Esophagus squamous epithelium (tissue), 5 donors: ENCODE results near the gene PRKACA. TPM values are rescaled to one million over a fixed set of nuclear protein-coding genes. Genes with fewer than 3 reads are reported as not detected.

Source experiments
- DNase-seq: peaks from one replicate; lab custom pipeline; 2025; lab: John Stamatoyannopoulos, UW
- H3K27ac ChIP-seq, 4 donors: fragments of 200-600 bp; sonication (generic); one replicate each; pipeline ENCODE4 v1.5.1; 2016 to 2019; ENCODE audit warnings: mild to moderate bottlenecking in 1 of 4
- H3K27me3 ChIP-seq, 4 donors: fragments of 200-600 bp; sonication (generic); 1 replicate in 3 of 4; 2 replicates in 1 of 4; pipeline versions ENCODE4 v1.5.1 to v1.6.0; 2017 to 2021; ENCODE audit warnings: antibody characterized with exemption in 1 of 4
- H3K36me3 ChIP-seq, 3 donors: fragments of 200-600 bp; sonication (generic); one replicate each; pipeline ENCODE4 v1.5.1; 2016 to 2019
- H3K4me1 ChIP-seq, 3 donors: fragments of 200-600 bp; sonication (generic); one replicate each; pipeline ENCODE4 v1.5.1; 2017 to 2019
- H3K4me3 ChIP-seq, 4 donors: fragments of 200-600 bp; sonication (generic); 1 replicate in 3 of 4; 2 replicates in 1 of 4; pipeline ENCODE4 v1.5.1; 2016 to 2019; ENCODE audit warnings: mild to moderate bottlenecking in 2 of 4, moderate library complexity in 1 of 4
- H3K9me3 ChIP-seq, 3 donors: fragments of 200-600 bp; sonication (generic); one replicate each; pipeline ENCODE4 v1.5.1; 2016 to 2019
- POLR2A ChIP-seq, 4 donors: fragments of 450-650 bp; IDR thresholded peaks; one replicate each; pipeline ENCODE4 v1.6.1; 2017; ENCODE audit warnings: antibody characterized with exemption in 4 of 4, mild to moderate bottlenecking in 4 of 4, moderate library complexity in 3 of 4
- WGBS, 2 donors: methylation state at CpG; one replicate each; pipeline ENCODE4 v1.1.5; 2018; 5-methylcytosine and 5-hydroxymethylcytosine counted together
- intact Hi-C: fragments of 100-400 bp; cut with DNase I; formaldehyde crosslinking; loops from one replicate; pipeline ENCODE4 v1.15.0; 2022
- total RNA-seq, 4 donors: library from RNA; depleted of rRNA; stranded (reverse); fragments of >200 nt; gene quantifications; one replicate each; pipeline ENCODE4 v1.1.0, GENCODE V29; 2016
- TF ChIP-seq, protein P1 (sequence below), 6 experiments: fragments of 450-650 bp in 4 of 6; fragments of 200-600 bp in 2 of 6; sonication (generic) in 2 of 6; IDR thresholded peaks; one replicate each; pipeline ENCODE4 v1.5.1; 2016 to 2019; ENCODE audit warnings: antibody characterized with exemption in 6 of 6, mild to moderate bottlenecking in 4 of 6, moderate library complexity in 4 of 6
- donor health status: DM: yes; HTN: yes; CAD: no.

Gene PRKACA
- total RNA-seq, 4 donors from 2014 or later, result 28.6 to 42.8 (median 37.0) TPM

DNA sequence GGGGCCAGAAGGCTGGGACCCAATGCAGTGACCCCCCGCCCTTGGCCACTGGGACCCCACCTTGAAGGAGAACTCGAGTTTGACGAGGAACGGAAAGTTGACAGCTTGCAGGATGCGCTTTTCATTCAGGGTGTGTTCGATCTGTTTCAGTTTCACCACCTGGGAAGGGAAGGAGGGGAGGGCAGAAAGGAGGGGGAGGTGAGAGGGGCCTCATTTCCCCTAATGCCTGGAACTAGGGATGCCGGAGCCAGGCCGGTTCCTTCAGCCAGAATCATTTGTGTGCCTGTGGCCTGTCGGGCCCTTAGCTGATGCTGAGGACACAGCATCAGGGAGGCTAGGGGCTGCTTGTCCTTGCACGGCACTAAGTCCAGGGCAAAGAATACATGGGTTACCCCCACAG lies 14.8 kb downstream of the PRKACA start:
- no peak for DNase-seq
- no peak overlapping the region for H3K4me3 ChIP-seq
- peaks cover 3 to 27% (median 8%) of the 10 kb centered on the region in 3 donors for H3K4me1 ChIP-seq
- intact Hi-C loops, result no loop called here
- TF ChIP-seq, protein P1, sequence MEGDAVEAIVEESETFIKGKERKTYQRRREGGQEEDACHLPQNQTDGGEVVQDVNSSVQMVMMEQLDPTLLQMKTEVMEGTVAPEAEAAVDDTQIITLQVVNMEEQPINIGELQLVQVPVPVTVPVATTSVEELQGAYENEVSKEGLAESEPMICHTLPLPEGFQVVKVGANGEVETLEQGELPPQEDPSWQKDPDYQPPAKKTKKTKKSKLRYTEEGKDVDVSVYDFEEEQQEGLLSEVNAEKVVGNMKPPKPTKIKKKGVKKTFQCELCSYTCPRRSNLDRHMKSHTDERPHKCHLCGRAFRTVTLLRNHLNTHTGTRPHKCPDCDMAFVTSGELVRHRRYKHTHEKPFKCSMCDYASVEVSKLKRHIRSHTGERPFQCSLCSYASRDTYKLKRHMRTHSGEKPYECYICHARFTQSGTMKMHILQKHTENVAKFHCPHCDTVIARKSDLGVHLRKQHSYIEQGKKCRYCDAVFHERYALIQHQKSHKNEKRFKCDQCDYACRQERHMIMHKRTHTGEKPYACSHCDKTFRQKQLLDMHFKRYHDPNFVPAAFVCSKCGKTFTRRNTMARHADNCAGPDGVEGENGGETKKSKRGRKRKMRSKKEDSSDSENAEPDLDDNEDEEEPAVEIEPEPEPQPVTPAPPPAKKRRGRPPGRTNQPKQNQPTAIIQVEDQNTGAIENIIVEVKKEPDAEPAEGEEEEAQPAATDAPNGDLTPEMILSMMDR (IDR thresholded peaks at IDR 0.05), result no peak
- no peak for TF ChIP-seq POLR2A (IDR thresholded peaks at IDR 0.05)
- no peaks in the 10 kb centered on the region for H3K9me3 ChIP-seq
- H3K36me3 ChIP-seq, result peaks cover 12 to 96% (median 30%) of the 10 kb centered on the region in 3 donors
- 77 to 89% methylated on average over 4 to 9 of the region's 10 CpGs for WGBS, 2 donors
- H3K27me3 ChIP-seq, result no peaks in the 10 kb centered on the region
- peak overlapping the region in 1 of 4 donors; percentile 22 for H3K27ac ChIP-seq

DNA sequence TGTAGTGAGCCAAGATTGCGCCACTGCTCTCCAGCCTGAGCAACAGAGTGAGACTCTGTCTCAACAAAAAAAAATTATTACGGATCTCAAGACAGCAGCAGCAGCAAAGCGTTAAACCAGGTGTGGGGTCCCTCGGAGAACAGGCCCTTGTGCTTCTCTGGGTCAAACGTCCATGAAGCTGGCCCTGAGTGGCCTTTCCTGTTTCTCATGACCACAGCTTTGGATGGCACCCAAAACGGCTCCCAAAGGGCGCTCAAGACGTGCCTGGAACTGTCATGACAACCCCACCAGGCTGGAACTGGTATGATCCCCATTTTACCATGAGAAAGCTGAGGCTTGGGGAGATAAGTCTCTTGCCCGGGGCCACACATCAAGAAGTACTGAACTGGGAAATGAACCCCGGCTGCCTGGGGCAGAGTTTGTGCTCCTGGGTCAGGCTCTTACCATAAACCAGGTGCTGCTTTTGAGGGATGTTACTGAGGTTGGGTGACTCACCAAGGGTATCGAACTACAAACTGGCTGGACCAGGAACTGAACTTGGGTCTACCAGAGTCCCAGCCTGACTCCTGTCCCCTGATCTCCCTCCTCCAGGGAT lies 15.4 kb downstream of the PRKACA start:
- Histone ChIP-seq H3K36me3 (peaks cover 12 to 96% (median 30%) of the 10 kb centered on the region in 3 donors), H3K27me3 (no peaks in the 10 kb centered on the region), H3K9me3 (no peaks in the 10 kb centered on the region), H3K4me3 (no peak overlapping the region), H3K4me1 (peaks cover 3 to 22% (median 5%) of the 10 kb centered on the region in 3 donors), H3K27ac (peak overlapping the region in 1 of 4 donors; percentile 33)
- intact Hi-C loops, result no loop called here
- no peak for DNase-seq
- no peak for TF ChIP-seq POLR2A (IDR thresholded peaks at IDR 0.05)
- TF ChIP-seq, protein P1 (IDR thresholded peaks at IDR 0.05), result no peak
- WGBS, 2 donors, result 51 to 61% methylated on average over 8 to 10 of the region's 11 CpGs

DNA sequence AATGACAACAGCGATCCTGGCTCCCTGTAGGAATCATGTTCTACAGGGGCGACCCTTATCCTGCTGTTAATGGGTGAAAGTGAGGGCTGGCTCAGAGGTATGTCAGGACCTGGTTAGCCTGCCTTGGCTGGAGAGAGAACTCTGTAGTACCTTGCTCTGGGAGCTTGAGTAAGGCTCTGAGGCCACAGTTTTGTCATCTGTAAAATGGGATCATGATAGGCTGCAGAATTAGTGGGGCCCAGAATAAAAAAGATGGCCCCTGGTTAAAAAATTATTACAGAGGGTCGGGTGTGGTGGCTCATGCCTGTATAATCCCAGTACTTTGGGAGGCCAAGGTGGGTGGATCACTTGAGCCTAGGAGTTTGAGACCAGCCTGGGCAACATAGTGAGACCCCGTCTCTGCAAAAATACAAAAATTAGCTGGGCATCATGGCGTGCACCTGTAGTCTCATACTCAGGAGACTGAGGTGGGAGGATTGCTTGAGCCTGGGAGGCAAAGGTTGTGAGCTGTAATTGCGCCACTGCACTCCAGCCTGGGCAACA lies 16.5 kb downstream of the PRKACA start:
- H3K4me3 ChIP-seq, result no peak overlapping the region
- peaks cover 3 to 20% (median 5%) of the 10 kb centered on the region in 3 donors for H3K4me1 ChIP-seq
- H3K9me3 ChIP-seq, result no peaks in the 10 kb centered on the region
- no peak for TF ChIP-seq POLR2A (IDR thresholded peaks at IDR 0.05)
- TF ChIP-seq, protein P1 (IDR thresholded peaks at IDR 0.05), result no peak
- intact Hi-C loops, result no loop called here
- H3K27me3 ChIP-seq, result no peaks in the 10 kb centered on the region
- no peak overlapping the region for H3K27ac ChIP-seq
- 79 to 91% methylated on average over 5 of the region's 6 CpGs for WGBS, 2 donors
- H3K36me3 ChIP-seq, result peaks cover 12 to 96% (median 34%) of the 10 kb centered on the region in 3 donors
- DNase-seq, result no peak

DNA sequence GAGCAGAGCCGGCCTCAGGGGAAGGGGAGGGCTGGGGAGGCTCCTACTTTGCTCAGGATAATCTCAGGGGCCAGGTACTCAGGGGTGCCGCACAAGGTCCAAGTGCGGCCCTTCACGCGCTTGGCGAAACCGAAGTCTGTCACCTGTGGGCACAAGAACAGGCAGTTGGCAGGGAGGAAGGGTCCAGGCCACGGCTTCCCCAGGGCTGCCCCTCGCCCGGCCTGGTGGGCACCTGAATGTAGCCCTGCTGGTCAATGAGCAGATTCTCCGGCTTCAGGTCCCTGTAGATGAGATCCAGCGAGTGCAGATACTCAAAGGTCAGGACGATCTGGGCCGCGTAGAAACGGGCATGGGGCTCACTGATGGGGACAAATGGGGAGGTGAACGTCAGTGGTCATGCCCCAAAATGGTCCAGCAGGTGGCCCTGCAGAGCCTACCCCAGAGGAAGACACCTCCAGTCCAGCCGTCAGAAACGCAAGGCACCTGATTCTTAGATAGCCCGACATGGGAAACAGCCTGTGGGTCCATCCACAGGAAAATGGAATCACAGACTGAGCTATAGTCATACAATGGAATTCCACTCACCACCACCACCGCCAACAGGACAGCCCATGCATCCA lies 19.9 kb downstream of the PRKACA start:
- peaks cover 5 to 64% (median 20%) of the 10 kb centered on the region in 3 donors for H3K36me3 ChIP-seq

More for the DNA sequence above, 19.9 kb downstream of the PRKACA start:
- WGBS, 2 donors, result 76 to 81% methylated on average over 6 to 8 of the region's 21 CpGs
- no peak overlapping the region for H3K27ac ChIP-seq
- H3K27me3 ChIP-seq, result no peaks in the 10 kb centered on the region
- H3K4me1 ChIP-seq, result peaks cover 1 to 11% (median 3%) of the 10 kb centered on the region in 3 donors
- peaks cover 0 to 12% (median 5%) of the 10 kb centered on the region in 3 donors for H3K9me3 ChIP-seq
- intact Hi-C loops, result no loop called here
- TF ChIP-seq POLR2A (IDR thresholded peaks at IDR 0.05), result no peak
- TF ChIP-seq, protein P1 (IDR thresholded peaks at IDR 0.05), result peak in 1 of 6 experiments; percentile 12
- no peak for DNase-seq
- H3K4me3 ChIP-seq, result no peak overlapping the region
